Kidney tubule cell (primary cell): ENCODE data around the gene C10orf105.

Experiments
- DNase-seq: peaks from one replicate; pipeline ENCODE4 v3.0.0-alpha.2; 2018; ENCODE audit warnings: low spot score

Gene C10orf105

DNA sequence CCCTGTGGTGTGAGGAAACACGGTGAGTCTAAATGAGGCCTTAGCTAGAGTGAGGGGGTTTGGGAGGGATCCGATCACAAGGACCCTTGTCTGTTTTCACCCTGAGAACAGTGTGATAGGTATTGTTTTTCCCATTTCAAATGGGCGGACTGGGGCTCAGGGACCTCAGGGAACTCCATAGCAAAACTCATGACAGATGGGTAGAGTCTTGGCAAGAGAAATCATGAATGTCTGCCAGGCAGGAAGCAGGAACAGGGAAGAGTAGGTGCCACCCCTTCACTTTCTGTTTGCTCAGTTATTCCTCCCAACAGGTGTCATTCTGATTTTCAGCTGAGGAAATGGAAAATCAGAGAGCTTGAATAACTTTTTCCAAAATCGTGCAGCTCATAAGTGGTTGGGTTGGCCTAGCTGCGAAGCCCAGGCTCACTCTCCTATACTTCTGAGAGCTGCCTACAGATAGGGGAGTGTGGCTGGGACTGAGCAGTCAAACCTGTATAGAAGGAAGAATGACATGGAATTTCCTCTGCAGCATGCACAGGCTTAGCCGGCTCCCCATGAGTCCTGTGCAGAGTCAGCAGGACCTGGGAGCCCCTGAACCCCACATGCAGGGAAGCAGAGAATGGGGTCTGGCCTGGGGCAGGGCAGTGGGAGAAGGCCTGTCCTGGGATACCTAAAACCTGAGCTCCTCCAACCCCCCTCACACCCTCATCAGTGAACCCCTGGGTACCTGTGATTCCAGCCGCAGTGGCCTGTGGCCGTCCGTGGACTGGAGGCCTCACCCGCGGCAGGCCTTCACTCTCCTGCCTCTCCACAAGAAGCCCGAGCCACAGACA is 17.6 kb upstream of the C10orf105 start:
- DNase-seq: no peak

DNA sequence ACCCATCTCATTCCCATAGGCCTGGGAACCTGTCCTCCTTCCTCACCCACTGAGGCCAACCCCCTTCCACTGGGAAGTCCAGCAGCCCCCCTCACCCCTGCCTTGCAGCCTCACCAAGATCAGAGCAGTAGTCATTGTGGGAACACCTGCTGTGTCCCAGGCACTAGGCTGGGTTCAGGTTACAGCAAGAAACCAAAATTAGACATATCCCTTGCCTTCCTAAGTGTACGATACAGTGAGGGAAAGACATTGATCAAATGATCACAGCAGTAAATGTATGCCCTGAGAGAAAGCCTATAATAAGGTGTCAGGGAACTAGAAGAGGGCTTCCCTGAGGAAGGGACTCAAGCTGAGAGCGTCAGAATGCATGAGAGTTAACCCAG is 17.0 kb upstream of the C10orf105 start:
- DNase-seq: no peak

GRCh38 chr10:71735709-71736569 is 16.4 kb upstream of the C10orf105 start:
- DNase-seq: no peak

- DNase-seq: no peak
These were observed 15.2 kb upstream of the C10orf105 start for GRCh38 chr10:71734797-71735196.

GRCh38 chr10:71731791-71732190 is 12.2 kb upstream of the C10orf105 start:
- no peak for DNase-seq

GRCh38 chr10:71729161-71729636 is 9.6 kb upstream of the C10orf105 start:
- DNase-seq: peak; percentile 43

- peak; percentile 21 for DNase-seq
These were observed 8.5 kb upstream of the C10orf105 start for GRCh38 chr10:71727738-71728737.

DNA sequence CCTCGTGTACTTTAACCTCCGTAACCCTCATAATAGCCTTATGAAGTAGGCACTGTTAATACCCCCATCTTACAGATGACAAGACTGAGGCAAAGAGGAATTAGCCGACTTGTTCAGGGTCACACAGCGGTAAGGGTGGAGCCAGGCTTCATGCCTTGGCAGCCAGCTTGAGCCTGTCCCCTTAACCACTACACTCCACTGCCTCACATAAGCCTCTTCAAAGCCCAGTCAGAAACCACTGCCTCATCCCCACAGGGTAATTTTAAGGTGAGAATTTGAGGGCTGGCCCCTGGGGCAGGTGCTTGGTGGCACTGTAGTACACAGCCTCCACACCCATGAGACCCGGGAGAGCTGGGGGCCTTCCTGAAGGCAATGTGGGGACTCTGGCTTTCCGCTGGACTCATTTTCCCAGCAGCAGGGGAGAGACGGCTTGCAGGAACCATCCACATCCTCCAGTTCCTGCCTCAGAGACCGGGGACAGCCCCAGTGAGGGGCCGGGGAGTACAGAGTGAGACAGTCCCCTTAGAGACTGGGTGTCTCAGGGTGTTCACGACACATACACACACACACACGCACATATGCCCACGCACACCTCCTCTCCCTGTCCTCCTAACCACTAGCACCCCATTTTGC is 7.6 kb upstream of the C10orf105 start:
- no peak for DNase-seq

GRCh38 chr10:71726580-71727104 is 7.1 kb upstream of the C10orf105 start:
- DNase-seq: no peak

- peak; percentile 10 for DNase-seq
These were observed 6.5 kb upstream of the C10orf105 start for GRCh38 chr10:71725998-71726579.

- no peak for DNase-seq
These were observed 5.7 kb upstream of the C10orf105 start for GRCh38 chr10:71725249-71725648.

DNA sequence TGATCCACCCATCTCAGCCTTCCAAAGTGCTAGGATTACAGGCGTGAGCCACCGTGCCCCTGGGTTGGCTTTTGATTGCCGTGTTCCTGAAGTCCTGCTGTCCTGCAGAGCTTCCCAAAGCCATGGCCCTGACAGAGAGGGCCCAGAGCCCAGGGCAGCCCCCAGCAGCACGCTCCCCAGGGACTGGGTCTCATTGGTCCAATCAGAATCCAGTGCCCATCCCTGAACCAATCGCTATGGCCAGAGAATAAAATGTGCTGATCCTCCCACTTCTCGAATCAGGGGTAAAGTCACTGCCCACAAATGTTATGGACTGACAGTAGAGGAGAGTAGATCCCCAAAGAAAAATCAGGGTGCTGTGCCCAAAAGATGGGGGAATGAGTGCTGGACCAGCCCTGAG is 5.0 kb upstream of the C10orf105 start:
- no peak for DNase-seq

DNA sequence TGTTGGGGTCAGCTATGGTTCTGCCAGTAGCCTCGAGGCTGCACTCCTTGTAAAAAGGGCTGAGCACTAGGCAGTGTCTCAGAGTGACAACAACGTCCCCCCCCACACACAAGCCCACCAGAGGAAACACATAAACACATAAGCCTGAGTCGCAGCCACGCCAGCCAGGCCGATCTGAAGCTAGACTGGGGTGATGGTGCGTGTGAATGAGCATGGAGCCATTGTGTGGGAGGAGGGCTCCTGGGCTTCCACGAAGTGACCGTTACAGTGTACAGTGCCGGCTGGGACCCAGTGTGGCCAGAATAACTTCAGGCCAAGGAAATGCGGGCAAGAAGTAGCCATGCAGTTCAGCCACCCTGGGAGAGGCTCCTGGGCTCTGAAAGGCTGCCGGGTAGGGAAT is 3.7 kb upstream of the C10orf105 start:
- DNase-seq: no peak

GRCh38 chr10:71722849-71723248 is 3.3 kb upstream of the C10orf105 start:
- no peak for DNase-seq

GRCh38 chr10:71721313-71721712 is 1.7 kb upstream of the C10orf105 start:
- no peak for DNase-seq

GRCh38 chr10:71720288-71720687 is 710 bp upstream of the C10orf105 start:
- DNase-seq: no peak

GRCh38 chr10:71719042-71719441 is 536 bp downstream of the C10orf105 start:
- no peak for DNase-seq

- DNase-seq: no peak
These were observed 1.3 kb downstream of the C10orf105 start for GRCh38 chr10:71718165-71718698.

DNA sequence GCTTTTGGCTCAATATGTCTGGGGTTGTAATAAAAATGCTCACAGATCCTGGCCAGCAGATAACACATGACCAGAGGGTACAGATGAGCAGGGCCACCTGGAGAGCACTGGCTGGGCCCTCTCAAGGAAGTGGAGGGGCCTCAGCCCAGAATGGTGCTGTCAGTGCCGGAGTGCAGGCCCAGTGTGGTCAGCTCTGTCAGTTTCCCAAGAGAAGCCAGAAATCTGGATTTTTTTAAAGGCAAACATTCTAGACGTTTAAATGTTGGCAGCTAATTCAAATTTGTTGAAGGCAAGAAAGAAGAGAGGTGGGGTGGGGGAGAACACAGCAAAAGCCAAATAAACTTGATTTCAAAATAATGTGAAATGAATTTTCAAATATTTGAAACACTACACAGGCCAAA is 2.0 kb downstream of the C10orf105 start:
- DNase-seq: no peak

DNA sequence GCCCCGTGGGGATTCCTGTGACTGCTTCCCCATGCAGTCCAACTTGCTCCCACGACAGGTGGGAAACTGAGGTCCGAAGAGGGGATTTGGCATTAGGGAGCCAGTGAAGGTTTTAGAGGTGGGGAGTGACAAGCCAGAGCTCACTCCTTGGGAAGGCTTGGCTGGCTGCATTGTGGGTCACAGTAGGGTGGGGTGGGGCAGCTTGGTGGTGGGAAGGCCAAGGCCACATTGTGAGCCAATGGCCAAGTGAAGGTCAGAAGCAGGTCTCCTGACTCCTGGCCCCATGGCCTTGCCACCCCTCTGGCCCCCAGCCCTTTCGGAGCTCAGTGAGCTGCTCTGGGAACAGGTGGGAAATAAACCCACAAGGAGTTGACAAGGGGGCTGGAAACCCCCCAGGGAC is 2.5 kb downstream of the C10orf105 start:
- DNase-seq: no peak
